Cardiac septum (tissue), 1 donor: ENCODE measurements around the gene IGSF9B. TPM values are rescaled to one million over a fixed set of nuclear protein-coding genes. Genes with fewer than 3 reads are reported as not detected.

Source experiments
- DNase-seq: peaks from one replicate; pipeline ENCODE4 v3.0.0-alpha.2; 2020; ENCODE audit warnings: low spot score
- intact Hi-C: fragments of 100-400 bp; cut with DNase I; formaldehyde crosslinking; loops from one replicate; pipeline ENCODE4 v1.14.0; 2022
- total RNA-seq: library from RNA; stranded (reverse); fragmentation: NEBNext Ultra II Directional; extraction: Animal tissue kit (Norgen Biotek cat#: 25700); gene quantifications from one replicate; pipeline ENCODE4 v1.2.1, GENCODE V29; 2021
- donor health status: DM: no; HTN: no; CAD: no.

Gene IGSF9B
- total RNA-seq, 1 donor from 2014 or later, result 85.3 TPM

- DNase-seq, result peak; percentile 90
- intact Hi-C loops, result no loop called here
Measured at GRCh38 chr11:133945087-133945974, 11.4 kb downstream of the IGSF9B start.

GRCh38 chr11:133943950-133944698, 12.6 kb downstream of the IGSF9B start:
- intact Hi-C loops, result no loop called here
- no peak for DNase-seq

GRCh38 chr11:133942577-133942976, 14.2 kb downstream of the IGSF9B start:
- intact Hi-C loops, result no loop called here
- DNase-seq, result no peak

GRCh38 chr11:133941546-133941945, 15.2 kb downstream of the IGSF9B start:
- intact Hi-C loops, result no loop called here
- DNase-seq, result no peak

GRCh38 chr11:133940034-133940433, 16.7 kb downstream of the IGSF9B start:
- intact Hi-C loops, result no loop called here
- no peak for DNase-seq

GRCh38 chr11:133939558-133939957, 17.2 kb downstream of the IGSF9B start:
- intact Hi-C loops, result no loop called here
- no peak for DNase-seq

- intact Hi-C loops, result no loop called here
- no peak for DNase-seq
Measured at GRCh38 chr11:133938166-133938565, 18.6 kb downstream of the IGSF9B start.

GRCh38 chr11:133937468-133937867, 19.3 kb downstream of the IGSF9B start:
- intact Hi-C loops, result no loop called here
- DNase-seq, result no peak

- intact Hi-C loops, result no loop called here
Measured at GRCh38 chr11:133937015-133937414, 19.8 kb downstream of the IGSF9B start.

GRCh38 chr11:133936592-133936991, 20.2 kb downstream of the IGSF9B start:
- no peak for DNase-seq
- intact Hi-C loops, result no loop called here

More at GRCh38 chr11:133937015-133937414, 19.8 kb downstream of the IGSF9B start:
- DNase-seq, result no peak

GRCh38 chr11:133936136-133936535, 20.6 kb downstream of the IGSF9B start:
- intact Hi-C loops, result no loop called here
- no peak for DNase-seq

GRCh38 chr11:133935551-133935910, 21.2 kb downstream of the IGSF9B start:
- DNase-seq, result no peak
- intact Hi-C loops, result no loop called here

- intact Hi-C loops, result no loop called here
Measured at GRCh38 chr11:133934599-133935550, 21.9 kb downstream of the IGSF9B start.

GRCh38 chr11:133934096-133934495, 22.7 kb downstream of the IGSF9B start:
- intact Hi-C loops, result no loop called here
- DNase-seq, result no peak

More at GRCh38 chr11:133934599-133935550, 21.9 kb downstream of the IGSF9B start:
- peak; percentile 88 for DNase-seq

GRCh38 chr11:133931449-133932060, 25.2 kb downstream of the IGSF9B start:
- intact Hi-C loops, result no loop called here
- DNase-seq, result no peak

- intact Hi-C loops, result no loop called here
- DNase-seq, result no peak
Measured at GRCh38 chr11:133930767-133931448, 25.9 kb downstream of the IGSF9B start.

- DNase-seq, result no peak
- intact Hi-C loops, result no loop called here
Measured at GRCh38 chr11:133930053-133930766, 26.6 kb downstream of the IGSF9B start.
